GM12878 (cell line): ENCODE results near the gene EPHA5.

Source experiments
- BCL11A ChIP-seq: IDR thresholded peaks from 2 replicates; pipeline ENCODE4 v1.6.1; 2011; ENCODE audit warnings: low read depth, low read length
- EZH2 ChIP-seq: IDR thresholded peaks from 2 replicates; pipeline ENCODE4 v1.6.1; 2012; ENCODE audit warnings: low read depth, mild to moderate bottlenecking, control low read depth, inconsistent platforms, low read length, borderline replicate concordance; ENCODE audit not compliant: control insufficient read depth
- POLR2A ChIP-seq: IDR thresholded peaks from 2 replicates; pipeline ENCODE4 v1.6.1; 2011; ENCODE audit warnings: low read depth, mild to moderate bottlenecking, low read length
- TF ChIP-seq, protein P1 (sequence below), 3 experiments: IDR thresholded peaks in 2 of 3; conservative IDR thresholded peaks in 1 of 3; 2 replicates each; pipeline ENCODE4 v1.5.1; 2011; ENCODE audit warnings: low read depth in 3 of 3, low read length in 3 of 3, mild to moderate bottlenecking in 3 of 3, control low read depth in 2 of 3, moderate library complexity in 2 of 3, inconsistent platforms in 1 of 3, mixed read lengths in 1 of 3; ENCODE audit not compliant: control insufficient read depth in 2 of 3, insufficient read depth in 1 of 3; ENCODE audit errors: extremely low read depth in 1 of 3
- TF ChIP-seq, protein P2 (sequence below): fragments of 450-650 bp; IDR thresholded peaks from 2 replicates; pipeline ENCODE4 v1.6.1; 2014; ENCODE audit warnings: mild to moderate bottlenecking
- TF ChIP-seq, protein P3 (sequence below): IDR thresholded peaks from 2 replicates; pipeline ENCODE4 v1.6.1; 2011; ENCODE audit warnings: mild to moderate bottlenecking, low read depth, low read length, moderate library complexity; ENCODE audit not compliant: insufficient replicate concordance

DNA sequence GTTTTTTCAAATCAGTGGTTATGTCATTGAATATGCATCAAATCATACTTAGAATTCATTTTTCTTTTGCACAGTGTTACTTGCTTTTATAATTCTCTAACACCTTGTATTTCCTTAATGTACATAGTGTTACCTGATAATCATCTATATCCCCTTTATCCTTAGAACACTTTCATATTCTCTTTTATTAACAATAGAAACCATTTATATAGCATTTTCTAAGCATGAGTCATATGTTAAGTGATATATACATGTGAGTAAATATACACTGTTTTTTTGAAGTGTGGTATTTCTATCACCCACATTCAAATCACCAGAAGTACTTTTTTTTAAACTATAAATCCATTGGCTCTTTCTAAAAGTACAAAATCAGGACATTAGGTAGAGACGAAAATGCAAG lies 15.3 kb downstream of the EPHA5 start:
- TF ChIP-seq EZH2 = no peak
- TF ChIP-seq, protein P1, sequence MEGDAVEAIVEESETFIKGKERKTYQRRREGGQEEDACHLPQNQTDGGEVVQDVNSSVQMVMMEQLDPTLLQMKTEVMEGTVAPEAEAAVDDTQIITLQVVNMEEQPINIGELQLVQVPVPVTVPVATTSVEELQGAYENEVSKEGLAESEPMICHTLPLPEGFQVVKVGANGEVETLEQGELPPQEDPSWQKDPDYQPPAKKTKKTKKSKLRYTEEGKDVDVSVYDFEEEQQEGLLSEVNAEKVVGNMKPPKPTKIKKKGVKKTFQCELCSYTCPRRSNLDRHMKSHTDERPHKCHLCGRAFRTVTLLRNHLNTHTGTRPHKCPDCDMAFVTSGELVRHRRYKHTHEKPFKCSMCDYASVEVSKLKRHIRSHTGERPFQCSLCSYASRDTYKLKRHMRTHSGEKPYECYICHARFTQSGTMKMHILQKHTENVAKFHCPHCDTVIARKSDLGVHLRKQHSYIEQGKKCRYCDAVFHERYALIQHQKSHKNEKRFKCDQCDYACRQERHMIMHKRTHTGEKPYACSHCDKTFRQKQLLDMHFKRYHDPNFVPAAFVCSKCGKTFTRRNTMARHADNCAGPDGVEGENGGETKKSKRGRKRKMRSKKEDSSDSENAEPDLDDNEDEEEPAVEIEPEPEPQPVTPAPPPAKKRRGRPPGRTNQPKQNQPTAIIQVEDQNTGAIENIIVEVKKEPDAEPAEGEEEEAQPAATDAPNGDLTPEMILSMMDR (IDR thresholded peaks at IDR 0.05 in 2 of 3, conservative IDR thresholded peaks at IDR 0.05 in 1 of 3; ENCODE audit: control insufficient read depth in 2 of 3, extremely low read depth in 1 of 3, insufficient read depth in 1 of 3, low read depth in 3 of 3, low read length in 3 of 3) = no peak
- no peak for TF ChIP-seq POLR2A
- TF ChIP-seq, protein P2, sequence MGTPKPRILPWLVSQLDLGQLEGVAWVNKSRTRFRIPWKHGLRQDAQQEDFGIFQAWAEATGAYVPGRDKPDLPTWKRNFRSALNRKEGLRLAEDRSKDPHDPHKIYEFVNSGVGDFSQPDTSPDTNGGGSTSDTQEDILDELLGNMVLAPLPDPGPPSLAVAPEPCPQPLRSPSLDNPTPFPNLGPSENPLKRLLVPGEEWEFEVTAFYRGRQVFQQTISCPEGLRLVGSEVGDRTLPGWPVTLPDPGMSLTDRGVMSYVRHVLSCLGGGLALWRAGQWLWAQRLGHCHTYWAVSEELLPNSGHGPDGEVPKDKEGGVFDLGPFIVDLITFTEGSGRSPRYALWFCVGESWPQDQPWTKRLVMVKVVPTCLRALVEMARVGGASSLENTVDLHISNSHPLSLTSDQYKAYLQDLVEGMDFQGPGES = no peak
- TF ChIP-seq, protein P3, sequence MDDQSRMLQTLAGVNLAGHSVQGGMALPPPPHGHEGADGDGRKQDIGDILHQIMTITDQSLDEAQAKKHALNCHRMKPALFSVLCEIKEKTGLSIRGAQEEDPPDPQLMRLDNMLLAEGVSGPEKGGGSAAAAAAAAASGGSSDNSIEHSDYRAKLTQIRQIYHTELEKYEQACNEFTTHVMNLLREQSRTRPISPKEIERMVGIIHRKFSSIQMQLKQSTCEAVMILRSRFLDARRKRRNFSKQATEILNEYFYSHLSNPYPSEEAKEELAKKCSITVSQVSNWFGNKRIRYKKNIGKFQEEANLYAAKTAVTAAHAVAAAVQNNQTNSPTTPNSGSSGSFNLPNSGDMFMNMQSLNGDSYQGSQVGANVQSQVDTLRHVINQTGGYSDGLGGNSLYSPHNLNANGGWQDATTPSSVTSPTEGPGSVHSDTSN = no peak
- TF ChIP-seq BCL11A = no peak
